Ishikawa (cell line): Measurements from ENCODE around the gene PLVAP.

Source experiments
- CEBPB ChIP-seq: IDR thresholded peaks from 2 replicates; pipeline ENCODE4 v1.6.1; 2012
- EGR1 ChIP-seq: IDR thresholded peaks from 2 replicates; pipeline ENCODE4 v1.6.1; 2012
- EP300 ChIP-seq: IDR thresholded peaks from 2 replicates; pipeline ENCODE4 v1.6.1; 2012; ENCODE audit warnings: borderline replicate concordance
- FOXM1 ChIP-seq: IDR thresholded peaks from 2 replicates; pipeline ENCODE4 v1.6.1; 2012; ENCODE audit warnings: low read depth, borderline replicate concordance
- RAD21 ChIP-seq: IDR thresholded peaks from 2 replicates; pipeline ENCODE4 v1.6.1; 2012; ENCODE audit warnings: low read depth
- REST ChIP-seq: IDR thresholded peaks from 2 replicates; pipeline ENCODE4 v1.6.1; 2012; ENCODE audit warnings: low read depth, mild to moderate bottlenecking
- TAF1 ChIP-seq: IDR thresholded peaks from 2 replicates; pipeline ENCODE4 v1.6.1; 2012; ENCODE audit warnings: low read depth, mild to moderate bottlenecking
- TEAD4 ChIP-seq: IDR thresholded peaks from 2 replicates; pipeline ENCODE4 v1.6.1; 2012
- USF1 ChIP-seq: IDR thresholded peaks from 2 replicates; pipeline ENCODE4 v1.6.1; 2012
- YY1 ChIP-seq: IDR thresholded peaks from 2 replicates; pipeline ENCODE4 v1.6.1; 2012; ENCODE audit warnings: low read depth

- TF ChIP-seq FOXM1 (no peak), EP300 (no peak), TAF1 (no peak), TEAD4 (no peak), REST (no peak), USF1 (no peak), RAD21 (no peak), YY1 (no peak), CEBPB (no peak), EGR1 (no peak)
Measured at GRCh38 chr19:17312189-17313113, 64.7 kb downstream of the PLVAP start.
